HG03520 (cell line): ENCODE results near the gene EDIL3.

Source experiments
- ATAC-seq: cut with Tn5 transposase; IDR thresholded peaks from one replicate; pipeline ENCODE4 v1.9.1; 2021; ENCODE audit warnings: mild to moderate bottlenecking, moderate library complexity; ENCODE audit not compliant: unreplicated experiment

Gene EDIL3

GRCh38 chr5:84384604-84385575, at the start of gene EDIL3:
Gene EDIL3, minus strand, starts transcription at chr5:84384880. Its CDS starts 506 bp downstream, at chr5:84384374.
- ATAC-seq: no peak

GRCh38 chr5:84433461-84433860, 48.8 kb upstream of the EDIL3 start:
- no peak for ATAC-seq

- ATAC-seq: no peak
Observed at GRCh38 chr5:84430863-84431663, 46.4 kb upstream of the EDIL3 start.

- ATAC-seq: no peak
Observed at GRCh38 chr5:84430079-84430478, 45.4 kb upstream of the EDIL3 start.

GRCh38 chr5:84425365-84425881, 40.7 kb upstream of the EDIL3 start:
- ATAC-seq: no peak

GRCh38 chr5:84419742-84420141, 35.1 kb upstream of the EDIL3 start:
- ATAC-seq: no peak

GRCh38 chr5:84411832-84412605, 27.3 kb upstream of the EDIL3 start:
- no peak for ATAC-seq

GRCh38 chr5:84406111-84406510, 21.4 kb upstream of the EDIL3 start:
- no peak for ATAC-seq

- no peak for ATAC-seq
Observed at GRCh38 chr5:84403773-84404172, 19.1 kb upstream of the EDIL3 start.

- no peak for ATAC-seq
Observed at GRCh38 chr5:84397385-84397784, 12.7 kb upstream of the EDIL3 start.

- no peak for ATAC-seq
Observed at GRCh38 chr5:84393969-84394368, 9.3 kb upstream of the EDIL3 start.

GRCh38 chr5:84392836-84393235, 8.2 kb upstream of the EDIL3 start:
- ATAC-seq: no peak

GRCh38 chr5:84385705-84386104, 1.0 kb upstream of the EDIL3 start:
- no peak for ATAC-seq

GRCh38 chr5:84383816-84384603, 670 bp downstream of the EDIL3 start:
- ATAC-seq: no peak

GRCh38 chr5:84383296-84383815, 1.3 kb downstream of the EDIL3 start:
- no peak for ATAC-seq

- ATAC-seq: no peak
Observed at GRCh38 chr5:84382363-84383295, 2.1 kb downstream of the EDIL3 start.

- no peak for ATAC-seq
Observed at GRCh38 chr5:84381502-84382362, 2.9 kb downstream of the EDIL3 start.

GRCh38 chr5:84379749-84380148, 4.9 kb downstream of the EDIL3 start:
- no peak for ATAC-seq
